C4-2B (cell line): Measurements from ENCODE around the gene CNOT10.

Experiments
- CTCF ChIP-seq: fragments of 450-650 bp; conservative IDR thresholded peaks from 2 replicates; pipeline ENCODE4 v1.5.1; 2017; ENCODE audit warnings: mild to moderate bottlenecking
- ZFX ChIP-seq: fragments of 450-650 bp; IDR thresholded peaks from 2 replicates; pipeline ENCODE4 v1.6.1; 2017

GRCh38 chr3:32743934-32744333 lies 58.9 kb downstream of the CNOT10 start:
- TF ChIP-seq CTCF = no peak
- TF ChIP-seq ZFX = no peak
